Activated T-helper 1 cell treated with anti-CD3 and anti-CD28 coated beads, Interleukin-12 subunit alpha, Interleukin-12 subunit beta, Interleukin-2, Interleukin-4 antibody, amounts not matched to agents 30 ng/mL and 10 ng/mL and 1 ng/mL, durations not matched to agents 14 hours and 24 hours and 36 hours (primary cell): Measurements from ENCODE around the gene WDR91. TPM values are rescaled to one million over a fixed set of nuclear protein-coding genes. Genes with fewer than 3 reads are reported as not detected.
"Not testable (repeated sequence)": the region's sequence is repeated elsewhere in the genome, so short reads cannot be mapped to it uniquely, and the experiment has no call there.

Source experiments
- DNase-seq: peaks from one replicate; pipeline ENCODE4 v3.0.0; 2021; ENCODE audit warnings: low spot score
- H3K27ac Mint-ChIP-seq: one replicate; pipeline ENCODE4 v1.8.0; 2021; ENCODE audit warnings: mild to moderate bottlenecking, mixed read lengths
- H3K27me3 Mint-ChIP-seq: one replicate; pipeline ENCODE4 v1.8.0; 2022; ENCODE audit warnings: mild to moderate bottlenecking, moderate library complexity, mixed read lengths; ENCODE audit not compliant: insufficient read depth
- H3K36me3 Mint-ChIP-seq: one replicate; pipeline ENCODE4 v1.8.0; 2021; ENCODE audit warnings: low read depth, mixed read lengths
- H3K4me1 Mint-ChIP-seq: one replicate; pipeline ENCODE4 v1.8.0; 2021; ENCODE audit warnings: low read depth, mixed read lengths
- H3K4me3 Mint-ChIP-seq: one replicate; pipeline ENCODE4 v1.8.0; 2021; ENCODE audit warnings: mild to moderate bottlenecking, moderate library complexity, mixed read lengths
- H3K9me3 Mint-ChIP-seq: one replicate; pipeline ENCODE4 v1.8.0; 2021; ENCODE audit warnings: mixed read lengths
- intact Hi-C: fragments of 100-400 bp; cut with micrococcal nuclease; formaldehyde crosslinking; loops from one replicate; pipeline ENCODE4 v1.15.1; 2024
- total RNA-seq: library from RNA; stranded (reverse); gene quantifications from 2 replicates; pipeline ENCODE4 v1.2.3, GENCODE V29; 2022

WDR91 gene
- total RNA-seq, 1 donor from 2014 or later = 34.6 TPM

- no peak overlapping the region for H3K27ac Mint-ChIP-seq
- peaks cover 2% of the 10 kb centered on the region for H3K27me3 Mint-ChIP-seq
- H3K36me3 Mint-ChIP-seq = no peaks in the 10 kb centered on the region
- no peaks in the 10 kb centered on the region for H3K9me3 Mint-ChIP-seq
- intact Hi-C loops = no loop called here
- no peaks in the 10 kb centered on the region for H3K4me1 Mint-ChIP-seq
- no peak for DNase-seq
- no peak overlapping the region for H3K4me3 Mint-ChIP-seq
These were observed 30.9 kb upstream of the WDR91 start for GRCh38 chr7:135242096-135242684.

- intact Hi-C loops = no loop called here
- Mint-ChIP-seq H3K36me3 (no peaks in the 10 kb centered on the region), H3K27ac (no peak overlapping the region), H3K9me3 (no peaks in the 10 kb centered on the region), H3K4me3 (no peak overlapping the region), H3K4me1 (peaks cover 10% of the 10 kb centered on the region), H3K27me3 (peaks cover 6% of the 10 kb centered on the region)
- DNase-seq = no peak
These were observed 29.1 kb upstream of the WDR91 start for GRCh38 chr7:135240441-135240840.

GRCh38 chr7:135239263-135239662, 27.9 kb upstream of the WDR91 start:
- no peak for DNase-seq
- Mint-ChIP-seq H3K27ac (no peak overlapping the region), H3K36me3 (no peaks in the 10 kb centered on the region), H3K27me3 (peaks cover 3% of the 10 kb centered on the region), H3K4me3 (no peak overlapping the region), H3K9me3 (no peaks in the 10 kb centered on the region), H3K4me1 (peaks cover 10% of the 10 kb centered on the region)
- intact Hi-C loops = no loop called here

GRCh38 chr7:135238112-135238744, 26.9 kb upstream of the WDR91 start:
- DNase-seq = no peak
- Mint-ChIP-seq H3K27me3 (peaks cover 3% of the 10 kb centered on the region), H3K4me3 (no peak overlapping the region), H3K4me1 (peaks cover 10% of the 10 kb centered on the region), H3K27ac (no peak overlapping the region), H3K36me3 (no peaks in the 10 kb centered on the region), H3K9me3 (no peaks in the 10 kb centered on the region)
- intact Hi-C loops = no loop called here

- Mint-ChIP-seq H3K4me3 (peak overlapping the region; percentile 35), H3K4me1 (peaks cover 10% of the 10 kb centered on the region), H3K9me3 (no peaks in the 10 kb centered on the region), H3K36me3 (no peaks in the 10 kb centered on the region), H3K27me3 (peaks cover 3% of the 10 kb centered on the region), H3K27ac (peak overlapping the region; percentile 42)
- intact Hi-C loops = no loop called here
- no peak for DNase-seq
These were observed 25.4 kb upstream of the WDR91 start for GRCh38 chr7:135236727-135237126.

GRCh38 chr7:135235841-135236240, 24.5 kb upstream of the WDR91 start:
- Mint-ChIP-seq H3K4me3 (no peak overlapping the region), H3K27ac (no peak overlapping the region), H3K36me3 (no peaks in the 10 kb centered on the region), H3K9me3 (no peaks in the 10 kb centered on the region), H3K4me1 (peaks cover 10% of the 10 kb centered on the region), H3K27me3 (peaks cover 3% of the 10 kb centered on the region)
- intact Hi-C loops = no loop called here
- DNase-seq = no peak

GRCh38 chr7:135234727-135235126, 23.4 kb upstream of the WDR91 start:
- Mint-ChIP-seq H3K27ac (no peak overlapping the region), H3K4me3 (no peak overlapping the region), H3K4me1 (peaks cover 10% of the 10 kb centered on the region), H3K9me3 (no peaks in the 10 kb centered on the region), H3K27me3 (peaks cover 3% of the 10 kb centered on the region), H3K36me3 (no peaks in the 10 kb centered on the region)
- DNase-seq = no peak
- intact Hi-C loops = no loop called here

- H3K27me3 Mint-ChIP-seq, intact Hi-C loops, H3K36me3 Mint-ChIP-seq, H3K9me3 Mint-ChIP-seq, DNase-seq, H3K4me3 Mint-ChIP-seq, H3K27ac Mint-ChIP-seq: not testable (repeated sequence)
- peaks cover 10% of the 10 kb centered on the region for H3K4me1 Mint-ChIP-seq
These were observed 22.8 kb upstream of the WDR91 start for GRCh38 chr7:135234095-135234494.

- intact Hi-C loops = no loop called here
- peaks cover 3% of the 10 kb centered on the region for H3K27me3 Mint-ChIP-seq
- no peak within 1 kb of the TSS for H3K27ac Mint-ChIP-seq
These were observed 22.2 kb upstream of the WDR91 start, which contains the start of gene STRA8 for GRCh38 chr7:135233570-135233969. TSS of gene STRA8 (plus strand) at chr7:135233838. CDS start at chr7:135240525, 6,687 bp downstream.

GRCh38 chr7:135232720-135233119, 21.4 kb upstream of the WDR91 start:
- H3K4me1 Mint-ChIP-seq = peaks cover 10% of the 10 kb centered on the region
- H3K36me3 Mint-ChIP-seq = no peaks in the 10 kb centered on the region
- intact Hi-C loops = no loop called here
- H3K27me3 Mint-ChIP-seq = peaks cover 3% of the 10 kb centered on the region
- H3K4me3 Mint-ChIP-seq = no peak overlapping the region
- DNase-seq = no peak
- H3K27ac Mint-ChIP-seq = no peak overlapping the region
- no peaks in the 10 kb centered on the region for H3K9me3 Mint-ChIP-seq

More at GRCh38 chr7:135233570-135233969, 22.2 kb upstream of the WDR91 start, which contains the start of gene STRA8:
- peaks cover 10% of the 10 kb centered on the region for H3K4me1 Mint-ChIP-seq
- no peak within 1 kb of the TSS for H3K4me3 Mint-ChIP-seq
- DNase-seq = no peak
- no peaks in the 10 kb centered on the region for H3K9me3 Mint-ChIP-seq
- H3K36me3 Mint-ChIP-seq = no peaks in the 10 kb centered on the region

- DNase-seq = no peak
- Mint-ChIP-seq H3K36me3 (no peaks in the 10 kb centered on the region), H3K4me3 (no peak overlapping the region), H3K4me1 (peaks cover 10% of the 10 kb centered on the region), H3K9me3 (no peaks in the 10 kb centered on the region), H3K27ac (no peak overlapping the region), H3K27me3 (peaks cover 3% of the 10 kb centered on the region)
- intact Hi-C loops = no loop called here
These were observed 20.8 kb upstream of the WDR91 start for GRCh38 chr7:135232087-135232486.

- intact Hi-C loops = no loop called here
- Mint-ChIP-seq H3K4me1 (peaks cover 6% of the 10 kb centered on the region), H3K9me3 (no peaks in the 10 kb centered on the region), H3K27me3 (peaks cover 2% of the 10 kb centered on the region), H3K4me3 (no peak overlapping the region), H3K36me3 (no peaks in the 10 kb centered on the region), H3K27ac (no peak overlapping the region)
- DNase-seq = no peak
These were observed 20.4 kb upstream of the WDR91 start for GRCh38 chr7:135231686-135232085.

GRCh38 chr7:135224027-135224426, 12.7 kb upstream of the WDR91 start:
- no peaks in the 10 kb centered on the region for H3K9me3 Mint-ChIP-seq
- H3K27ac Mint-ChIP-seq = no peak overlapping the region
- peaks cover 2% of the 10 kb centered on the region for H3K27me3 Mint-ChIP-seq
- DNase-seq = no peak
- no peak overlapping the region for H3K4me3 Mint-ChIP-seq
- peaks cover 11% of the 10 kb centered on the region for H3K4me1 Mint-ChIP-seq
- intact Hi-C loops = loop anchor here (10.0 kb wide), 1 partner anchor 901 kb away; no protein-coding TSS in a partner anchor
- H3K36me3 Mint-ChIP-seq = no peaks in the 10 kb centered on the region
